SHP77 treated with DMSO at 0.1 percent for 48 hours (cell line): ENCODE data around the gene CPXM1.

Experiments used
- DNase-seq: peaks from one replicate; lab custom pipeline; 2025; lab: John Stamatoyannopoulos, UW

Gene CPXM1

DNA sequence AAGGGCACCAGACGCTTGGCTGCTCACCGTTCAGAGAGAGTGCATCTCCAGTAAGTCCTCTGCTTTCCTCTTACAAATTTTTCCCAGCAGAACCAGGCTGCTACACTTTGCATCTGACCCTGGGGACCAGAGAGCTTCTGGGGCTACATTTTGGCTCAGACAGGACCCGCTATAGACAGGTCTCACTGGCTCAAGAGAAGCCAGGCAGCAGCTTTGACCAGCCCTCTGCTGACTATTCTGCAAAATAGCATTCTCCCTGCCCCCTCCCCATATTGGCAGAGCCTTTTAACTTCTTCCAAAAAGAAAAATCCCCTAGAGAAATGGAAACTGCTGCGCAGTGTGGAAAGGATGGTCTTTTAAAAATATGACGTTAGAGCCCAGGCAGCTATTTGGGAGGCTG, 37.2 kb downstream of the CPXM1 start:
- no peak for DNase-seq

DNA sequence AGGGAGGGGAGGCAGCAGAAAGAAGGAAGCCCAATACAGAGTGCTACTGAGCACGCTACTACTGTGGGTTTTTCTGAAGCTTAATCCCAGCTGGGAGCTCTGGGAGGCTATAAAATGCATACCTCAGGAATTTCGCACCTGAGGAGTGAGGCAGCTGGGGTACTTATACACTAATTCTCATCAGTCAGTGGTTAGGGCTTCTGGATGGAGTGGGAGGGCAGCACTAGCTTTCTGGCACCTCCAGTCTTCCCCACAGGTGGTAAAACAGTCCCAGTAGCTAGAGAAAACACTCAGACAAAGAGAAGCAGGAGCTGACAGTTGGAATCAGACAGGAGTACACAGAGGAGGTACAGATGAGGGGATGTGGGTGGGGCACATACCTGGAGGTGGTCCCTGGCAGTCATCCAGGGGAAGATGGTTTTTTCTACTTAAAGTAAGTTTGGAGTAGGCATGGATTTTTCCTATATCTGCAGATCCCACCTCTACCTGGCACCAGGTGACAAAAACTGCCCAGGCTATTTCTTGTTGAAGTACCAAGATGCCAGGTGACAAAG, 37.8 kb downstream of the CPXM1 start:
- no peak for DNase-seq

DNA sequence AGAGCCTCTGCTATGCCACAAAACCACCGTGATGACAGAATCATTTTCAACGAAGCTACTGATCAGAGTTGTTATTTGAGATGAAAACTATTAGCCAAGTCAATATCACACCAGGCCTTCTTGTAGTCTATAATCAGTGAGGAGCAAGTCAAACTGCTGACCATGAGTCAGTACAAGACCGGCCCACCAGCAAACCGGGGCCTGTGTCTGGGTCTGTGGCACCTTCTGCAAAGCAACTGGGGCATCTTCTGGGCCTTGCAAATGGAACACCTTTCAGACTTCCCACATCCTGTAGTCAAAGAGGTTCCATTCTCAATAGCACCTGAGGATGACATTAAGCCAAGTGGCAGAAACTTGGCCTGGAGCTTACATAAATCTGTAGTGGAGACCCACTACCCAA, 38.5 kb downstream of the CPXM1 start:
- no peak for DNase-seq

DNA sequence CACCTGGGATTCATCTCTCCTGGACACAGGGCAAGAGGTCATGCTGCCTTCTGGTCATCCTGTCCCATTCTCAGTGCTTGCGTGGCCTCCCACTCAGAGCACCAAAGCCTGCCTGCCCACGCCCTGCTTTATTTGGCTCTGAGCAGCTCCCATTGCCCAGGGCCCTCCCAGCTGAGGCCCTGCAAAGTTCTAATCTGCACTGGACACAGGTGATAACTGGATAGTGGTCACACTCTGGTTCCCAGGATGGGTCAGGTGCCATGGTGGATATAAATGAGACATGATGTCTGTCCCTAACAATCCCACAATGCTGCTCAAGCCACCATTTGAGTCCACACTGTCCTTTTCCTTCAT, 39.5 kb downstream of the CPXM1 start:
- no peak for DNase-seq

DNA sequence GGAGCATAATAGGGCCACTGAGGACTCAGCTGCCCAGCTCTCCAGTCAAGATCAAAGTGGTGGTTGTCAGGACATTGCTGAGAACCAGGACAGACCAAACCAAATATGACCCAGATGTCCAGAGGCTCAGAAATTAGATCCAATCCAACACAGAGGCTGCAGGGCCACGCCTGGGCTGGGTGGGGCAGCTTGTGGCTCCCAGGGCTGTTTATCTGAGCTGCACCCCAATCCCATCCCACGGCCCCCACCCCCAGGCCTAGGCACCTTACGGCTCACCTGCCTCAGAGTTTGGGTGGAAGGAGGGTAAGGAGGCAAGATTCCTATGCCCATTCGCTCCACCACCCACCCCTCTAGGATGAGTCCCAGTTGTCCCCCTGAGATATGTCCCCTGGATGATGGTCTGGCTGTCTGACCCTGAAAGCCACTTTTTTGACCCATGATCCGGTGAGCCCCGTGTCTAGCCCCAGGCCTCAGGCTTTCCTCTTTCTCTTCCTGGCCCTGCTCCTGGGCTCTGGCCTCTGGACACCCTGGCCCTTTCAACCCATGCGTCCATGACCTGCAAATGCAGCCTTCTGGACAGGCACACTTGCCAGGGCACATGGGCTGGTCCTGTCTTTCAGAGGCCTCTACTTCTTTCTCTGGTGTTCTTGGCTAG, 40.0 kb downstream of the CPXM1 start:
- DNase-seq, result no peak

DNA sequence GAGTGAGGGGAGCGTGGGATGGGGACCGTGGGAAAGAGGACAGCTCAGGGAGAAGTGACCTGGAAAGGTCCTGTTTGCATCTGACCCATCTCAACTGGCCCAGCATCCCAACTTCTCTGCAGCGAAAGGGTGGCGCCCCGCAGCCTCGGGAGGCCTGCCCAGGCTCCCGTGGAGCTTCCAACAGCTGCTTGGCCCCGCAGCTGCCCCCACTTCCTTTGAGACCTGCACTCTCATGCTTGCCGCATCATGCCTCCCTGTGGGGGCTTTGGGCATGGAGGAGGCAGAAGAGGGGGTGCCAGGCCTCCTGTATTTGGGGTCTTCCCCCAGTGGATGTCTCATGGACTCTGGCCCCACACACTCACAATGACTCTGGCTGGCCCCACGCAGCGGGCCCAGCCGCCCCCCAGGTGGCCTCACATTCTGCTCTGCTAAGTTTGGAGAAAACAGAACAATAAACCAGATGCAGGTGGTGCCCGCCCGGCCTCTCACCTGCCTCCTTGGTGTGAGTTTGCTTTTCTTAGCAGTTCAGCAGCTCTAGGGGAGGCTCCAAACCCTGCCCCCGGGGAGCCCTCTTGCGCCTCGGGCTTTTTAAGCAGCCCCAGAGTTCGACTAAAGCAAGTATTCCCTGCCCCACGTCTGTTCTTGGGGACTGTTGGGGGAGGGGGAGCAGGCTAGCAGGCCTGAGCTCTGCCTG, 40.7 kb downstream of the CPXM1 start:
- no peak for DNase-seq

DNA sequence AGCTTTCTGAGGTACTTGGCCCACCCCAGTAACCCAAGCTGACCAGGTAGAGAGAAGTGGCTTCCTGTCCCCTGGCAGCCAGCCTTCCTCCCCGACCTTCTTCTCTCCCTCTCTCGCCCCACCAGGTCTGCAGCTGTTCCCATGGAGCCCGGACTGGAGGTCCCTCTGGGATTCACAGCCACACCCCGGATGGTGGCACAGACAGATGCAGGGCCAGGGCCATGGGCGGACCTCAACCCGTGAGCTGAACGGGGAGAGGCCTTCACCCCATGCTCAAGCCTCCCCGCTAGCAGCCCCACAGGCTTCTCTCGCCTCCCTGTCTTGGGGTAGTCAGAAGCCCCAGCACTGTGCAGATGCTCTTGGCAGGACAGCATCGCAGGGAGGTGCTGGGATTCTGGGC, 41.3 kb downstream of the CPXM1 start:
- no peak for DNase-seq

DNA sequence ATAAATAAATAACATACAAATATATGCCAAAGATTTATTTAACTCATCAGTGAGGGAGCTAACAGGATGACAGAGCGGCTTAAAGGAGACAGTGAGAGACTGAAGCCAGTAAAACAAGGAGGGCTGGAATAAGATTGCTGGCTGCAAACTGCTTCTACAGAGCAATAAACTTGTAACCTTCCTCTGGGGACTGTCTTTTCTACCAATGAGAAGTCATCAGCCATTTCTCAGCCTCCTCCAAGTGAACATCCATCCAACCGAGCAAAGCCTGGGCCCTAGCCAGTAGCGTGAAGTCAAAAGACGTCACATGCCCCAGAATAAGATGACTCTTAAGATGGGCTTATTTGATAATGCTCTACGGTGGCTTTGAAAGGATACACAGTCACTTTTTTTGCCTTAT, 42.5 kb downstream of the CPXM1 start:
- no peak for DNase-seq

DNA sequence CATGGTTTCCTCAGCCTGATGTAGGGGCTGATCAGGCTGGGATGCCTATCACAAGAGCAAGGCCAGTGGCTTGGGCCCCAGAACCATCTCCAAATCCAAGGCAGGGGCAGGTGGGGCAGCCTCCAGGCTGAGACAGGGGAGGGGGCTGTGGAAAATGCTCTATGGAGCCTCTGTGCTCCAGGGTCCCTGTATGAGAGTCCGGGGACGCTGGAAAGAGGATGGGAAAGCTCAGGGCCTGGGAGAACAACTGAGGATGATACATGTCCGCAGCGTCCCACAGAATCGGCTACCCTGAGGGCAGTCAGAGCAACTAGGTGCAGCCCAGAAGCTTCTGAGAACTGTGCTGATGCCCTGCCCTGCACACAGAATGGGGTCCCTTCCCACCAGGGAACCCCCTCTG, 43.4 kb downstream of the CPXM1 start:
- no peak for DNase-seq

DNA sequence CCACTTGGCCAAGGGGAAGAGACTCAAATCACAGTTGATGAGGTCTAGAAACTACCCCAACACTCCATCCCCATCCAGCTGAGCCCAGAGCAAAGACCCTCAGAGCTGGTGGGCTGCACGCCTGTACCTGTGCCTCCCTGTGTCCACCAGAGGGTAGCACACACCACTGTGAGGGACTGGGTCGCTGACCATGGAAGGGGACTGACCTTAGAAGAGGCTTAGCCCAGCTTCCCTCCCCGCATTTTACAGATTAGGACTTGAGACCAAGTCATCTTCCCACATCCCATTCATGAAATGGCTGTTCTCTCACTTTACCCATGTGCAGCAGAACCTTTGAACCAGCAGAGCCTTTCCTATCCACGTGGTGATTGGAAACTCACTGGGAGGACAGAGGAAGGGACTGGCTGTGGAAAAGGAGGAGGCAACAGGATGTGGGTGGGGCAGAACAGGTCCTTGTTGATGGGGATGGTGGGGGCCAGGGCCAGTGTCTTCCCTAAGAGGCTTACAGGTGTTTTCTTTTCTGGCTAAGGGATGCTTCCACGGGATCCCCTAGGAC, 44.3 kb downstream of the CPXM1 start:
- no peak for DNase-seq

DNA sequence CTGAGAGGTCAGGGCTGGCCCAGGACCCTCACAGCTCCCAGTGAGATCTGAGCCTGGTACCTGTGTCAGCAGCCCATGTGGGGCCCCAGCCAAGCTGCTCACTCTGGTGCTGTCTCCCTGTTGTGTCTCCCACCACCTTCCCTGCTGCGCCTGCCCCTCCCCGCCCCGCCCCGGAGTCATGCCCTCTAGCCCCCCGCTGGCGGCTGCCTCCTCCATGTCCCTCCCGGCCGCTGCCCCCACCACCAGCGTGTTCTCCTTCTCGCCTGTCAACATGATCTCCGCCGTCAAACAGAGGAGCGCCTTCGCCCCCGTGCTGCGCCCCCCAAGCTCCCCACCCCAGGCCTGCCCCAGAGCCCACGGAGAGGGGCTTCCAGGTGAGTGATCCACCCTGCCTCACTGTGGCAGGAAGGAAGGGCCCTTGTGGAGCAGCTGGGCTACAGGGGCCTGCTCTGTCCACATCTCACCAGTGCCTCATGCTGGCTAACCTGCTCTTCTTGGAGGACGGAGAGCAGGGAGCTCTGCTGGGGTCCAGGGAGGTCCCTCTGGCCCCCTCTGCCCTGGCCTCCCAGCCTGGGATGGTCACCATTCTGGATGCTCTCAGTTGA, 44.9 kb downstream of the CPXM1 start:
- DNase-seq, result no peak

DNA sequence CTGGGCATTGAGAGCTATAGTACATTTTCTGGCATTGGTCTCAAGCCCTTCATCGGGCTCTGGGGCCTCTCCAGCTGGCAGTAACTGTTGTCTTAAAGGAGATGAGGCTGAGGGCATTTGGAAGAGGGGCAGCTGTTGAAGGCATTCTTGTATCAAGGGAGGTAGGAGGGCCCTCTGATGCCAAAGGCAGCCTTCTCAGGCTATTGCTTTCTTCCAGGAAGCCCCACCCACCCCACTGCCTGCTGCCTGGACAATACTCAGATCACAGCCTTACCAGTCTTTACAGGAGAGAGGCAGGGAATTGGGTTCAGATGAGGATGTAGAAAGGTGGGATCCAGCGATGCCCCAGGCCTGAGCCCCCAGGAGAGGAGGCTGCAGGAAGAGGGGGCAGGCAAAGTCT, 46.0 kb downstream of the CPXM1 start:
- DNase-seq, result no peak

DNA sequence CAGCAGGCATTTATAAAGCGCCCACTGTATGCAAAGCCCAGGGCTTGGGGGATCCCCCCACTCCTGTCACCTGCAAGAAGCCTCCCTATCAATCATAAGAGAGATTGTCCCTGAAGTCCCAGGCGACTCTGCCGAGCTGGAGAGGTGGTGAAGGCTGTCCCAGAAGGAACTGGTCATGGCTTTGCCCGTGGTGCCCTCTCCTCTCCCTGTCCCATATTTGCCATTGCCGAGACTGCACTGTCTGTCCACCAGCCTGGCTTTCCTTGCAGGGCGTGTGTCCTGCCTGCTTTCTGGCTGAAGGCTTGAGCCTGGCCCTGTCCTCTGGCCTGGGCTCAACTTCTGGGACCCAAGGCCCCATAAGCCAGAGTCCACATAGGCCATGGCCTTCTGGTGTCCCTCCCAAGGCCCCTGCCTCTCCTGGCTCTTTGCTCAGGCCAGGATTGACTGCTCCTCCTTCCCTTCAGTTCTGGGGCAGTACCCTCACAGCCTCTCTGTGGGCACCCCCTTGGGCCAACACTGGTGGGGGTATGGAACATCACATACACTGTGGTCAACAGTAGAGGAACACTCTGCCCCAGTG, 46.9 kb downstream of the CPXM1 start:
- DNase-seq, result no peak

DNA sequence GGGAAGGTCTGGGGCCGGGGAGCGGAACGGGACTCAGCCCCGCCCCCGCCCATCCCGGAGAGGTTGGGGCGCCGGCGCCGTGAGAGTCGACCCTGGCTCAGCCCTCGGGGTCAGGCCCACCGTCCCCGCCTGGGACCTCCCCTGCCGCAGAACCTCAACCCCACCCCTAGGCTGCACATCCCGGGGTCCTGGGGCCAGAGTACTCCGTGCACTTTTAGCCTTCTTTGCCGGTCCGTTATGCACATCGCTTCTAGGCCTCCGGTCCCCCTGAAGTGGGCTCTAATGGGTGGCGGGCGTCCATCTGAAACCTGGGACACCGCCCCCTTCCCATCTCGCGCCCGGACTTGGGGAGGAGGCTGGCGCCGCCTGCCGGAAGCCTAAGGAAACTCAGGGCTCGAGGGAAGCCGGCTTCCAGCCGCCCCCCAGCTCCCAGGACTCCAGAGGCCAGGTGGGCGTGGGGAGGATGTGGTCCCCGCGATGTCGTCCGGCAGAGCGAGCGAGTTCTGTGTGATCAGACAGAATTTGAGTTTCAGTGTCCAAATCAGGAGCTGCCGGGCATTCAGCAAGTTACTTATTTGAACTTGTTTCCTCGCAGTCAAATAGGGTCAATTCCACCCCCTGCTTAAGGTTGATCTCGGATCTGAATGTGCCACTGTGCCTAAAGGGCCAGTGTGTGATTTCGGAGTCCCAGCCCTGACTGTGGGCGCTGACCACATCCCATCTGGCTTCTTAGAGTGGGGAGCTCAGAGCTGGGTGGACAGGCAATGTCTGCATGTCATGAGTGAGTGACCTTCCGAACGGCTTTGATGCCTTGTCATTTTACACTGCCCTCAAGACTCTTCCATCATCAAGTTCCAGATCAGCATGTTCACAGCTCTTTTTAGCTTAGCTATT, 47.6 kb downstream of the CPXM1 start:
- no peak for DNase-seq

DNA sequence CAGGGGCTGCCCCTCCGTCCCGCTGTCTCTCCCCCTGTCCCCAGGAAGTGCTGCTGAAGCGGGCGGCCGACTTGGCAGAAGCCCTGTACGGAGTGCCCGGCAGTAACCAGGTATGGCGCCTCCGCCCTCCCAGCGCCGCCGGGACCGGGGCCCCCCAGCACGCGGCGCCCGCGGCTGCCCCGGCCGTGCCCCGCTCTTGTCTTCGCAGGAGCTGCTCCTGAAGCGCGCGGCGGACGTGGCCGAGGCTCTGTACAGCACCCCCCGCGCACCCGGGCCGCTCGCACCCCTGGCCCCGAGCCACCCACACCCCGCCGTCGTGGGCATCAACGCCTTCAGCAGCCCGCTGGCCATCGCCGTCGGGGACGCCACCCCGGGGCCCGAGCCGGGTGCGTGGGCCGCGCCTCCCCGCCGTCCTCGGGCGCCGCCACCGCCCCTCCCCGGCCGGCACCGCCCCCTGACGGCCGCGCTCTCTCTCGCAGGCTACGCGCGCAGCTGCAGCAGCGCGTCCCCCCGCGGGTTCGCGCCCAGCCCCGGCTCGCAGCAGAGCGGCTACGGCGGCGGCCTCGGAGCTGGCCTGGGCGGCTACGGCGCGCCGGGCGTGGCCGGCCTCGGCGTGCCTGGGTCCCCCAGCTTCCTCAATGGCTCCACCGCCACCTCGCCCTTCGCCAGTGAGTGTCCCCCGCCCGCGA, 48.4 kb downstream of the CPXM1 start:
- DNase-seq, result no peak

DNA sequence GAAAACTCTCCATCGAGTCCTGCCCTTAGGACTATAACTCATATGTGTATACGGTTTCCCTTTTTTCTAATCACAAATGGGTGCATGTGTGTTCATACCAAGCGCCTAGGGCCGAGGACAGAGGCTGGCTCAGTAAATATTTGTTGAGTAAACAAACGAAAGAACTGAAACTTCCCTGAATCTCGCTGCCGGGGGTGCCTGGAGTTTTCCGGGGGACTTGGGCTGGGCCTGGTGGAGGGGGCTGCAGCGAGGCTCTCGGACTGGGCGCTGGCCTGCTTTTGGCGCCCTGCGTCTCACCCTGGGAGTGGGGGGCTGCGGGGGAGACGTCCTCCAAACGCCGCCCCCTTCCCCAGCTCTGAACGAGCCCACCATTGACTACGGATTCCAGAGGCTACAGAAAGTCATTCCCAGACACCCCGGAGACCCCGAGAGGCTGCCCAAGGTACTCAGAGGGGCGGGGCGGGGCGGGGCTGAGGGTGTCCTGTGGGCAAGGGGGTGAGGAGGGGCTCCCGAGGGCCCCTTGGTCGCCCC, 49.0 kb downstream of the CPXM1 start:
- DNase-seq, result no peak

DNA sequence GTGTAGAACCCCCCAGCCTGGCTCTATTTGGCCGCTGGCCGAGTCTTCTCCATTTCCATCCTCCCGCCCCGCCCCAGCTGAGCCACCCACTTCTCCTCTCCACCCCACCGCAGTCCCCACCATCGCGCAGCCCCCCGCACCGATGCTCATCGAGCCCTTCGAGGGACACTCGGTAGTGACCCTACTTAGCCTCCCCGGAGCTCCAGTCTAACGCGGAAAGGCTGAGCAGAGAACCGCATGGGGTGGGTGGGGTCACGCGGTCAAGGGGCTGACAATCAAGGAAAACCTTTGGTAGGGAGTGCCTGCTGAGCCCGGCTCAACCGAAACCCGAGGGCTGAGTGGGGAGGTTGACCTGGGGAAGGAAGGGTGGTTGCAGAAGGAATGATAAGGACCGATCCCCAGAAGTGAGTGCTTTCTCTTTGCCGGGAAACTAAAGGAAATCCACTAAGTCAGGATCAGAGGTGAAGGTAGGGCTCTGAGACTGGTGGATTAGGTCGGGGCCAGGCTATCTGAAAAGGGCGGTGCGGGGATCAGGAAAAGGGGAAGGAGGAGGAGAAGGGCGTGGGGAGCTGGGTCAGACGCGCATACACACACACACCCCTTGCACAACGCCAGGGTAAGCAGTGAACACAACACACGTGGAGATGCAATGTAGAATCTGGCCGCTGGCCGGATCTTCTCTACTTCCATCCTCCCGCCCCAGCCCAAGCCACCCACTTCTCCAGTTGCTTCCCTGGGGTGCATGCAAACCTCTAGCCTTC, 49.8 kb downstream of the CPXM1 start:
- DNase-seq, result no peak

DNA sequence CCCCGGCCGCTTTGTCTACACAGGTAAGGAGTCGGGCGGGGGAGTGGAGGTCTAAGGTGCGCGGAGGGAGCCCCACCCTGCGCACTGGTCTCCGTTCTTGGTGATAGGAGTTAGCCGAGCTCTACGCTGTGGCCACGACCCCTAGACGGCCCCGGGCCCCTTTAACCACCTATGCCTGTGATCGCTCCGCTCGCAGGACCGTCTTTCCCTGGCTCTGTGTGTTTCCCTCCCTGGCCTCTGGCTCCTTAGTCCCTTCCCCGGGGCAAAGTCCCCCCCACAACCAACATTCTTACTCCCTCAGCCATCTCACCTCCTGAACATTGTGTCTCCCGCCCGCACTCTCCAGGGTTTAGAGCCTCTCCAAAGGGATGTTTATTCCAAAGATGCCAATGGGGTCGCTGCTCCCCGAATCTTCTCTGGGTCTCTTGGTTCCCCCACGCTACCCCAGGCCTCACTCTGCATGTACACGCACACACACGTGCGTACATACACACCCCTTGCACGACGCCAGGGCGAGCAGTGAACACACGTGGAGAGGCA, 50.4 kb downstream of the CPXM1 start:
- DNase-seq, result no peak

DNA sequence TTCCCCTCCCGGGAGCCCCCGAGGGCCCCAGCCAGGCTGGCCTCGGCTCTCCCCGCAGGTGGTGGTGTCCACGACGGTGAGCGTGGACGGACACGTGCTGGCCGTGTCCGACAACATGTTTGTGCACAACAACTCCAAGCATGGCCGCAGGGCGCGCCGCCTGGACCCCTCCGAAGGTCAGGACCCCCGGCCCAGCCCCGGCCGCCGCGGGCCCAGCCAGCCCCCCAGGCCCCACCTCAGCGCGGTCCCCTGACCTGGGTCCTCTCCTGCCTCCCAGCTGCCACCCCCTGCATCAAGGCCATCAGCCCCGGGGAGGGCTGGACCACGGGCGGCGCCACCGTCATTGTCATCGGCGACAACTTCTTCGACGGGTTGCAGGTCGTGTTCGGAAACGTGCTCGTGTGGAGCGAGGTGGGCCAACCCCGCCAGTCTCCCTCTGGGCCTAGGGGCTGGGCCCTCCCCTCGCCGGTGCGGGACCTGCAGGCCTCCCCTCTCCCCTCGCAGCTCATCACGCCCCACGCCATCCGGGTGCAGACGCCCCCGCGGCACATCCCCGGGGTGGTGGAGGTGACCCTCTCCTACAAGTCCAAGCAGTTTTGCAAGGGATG, 51.0 kb downstream of the CPXM1 start:
- DNase-seq, result no peak
